ENCODE results near the gene ANKMY2. TPM values are rescaled to one million over a fixed set of nuclear protein-coding genes. Genes with fewer than 3 reads are reported as not detected.

Gene ANKMY2
- total and polyA plus RNA-seq, 10 donors = 4.6 to 19.9 (median 11.4) TPM

DNA sequence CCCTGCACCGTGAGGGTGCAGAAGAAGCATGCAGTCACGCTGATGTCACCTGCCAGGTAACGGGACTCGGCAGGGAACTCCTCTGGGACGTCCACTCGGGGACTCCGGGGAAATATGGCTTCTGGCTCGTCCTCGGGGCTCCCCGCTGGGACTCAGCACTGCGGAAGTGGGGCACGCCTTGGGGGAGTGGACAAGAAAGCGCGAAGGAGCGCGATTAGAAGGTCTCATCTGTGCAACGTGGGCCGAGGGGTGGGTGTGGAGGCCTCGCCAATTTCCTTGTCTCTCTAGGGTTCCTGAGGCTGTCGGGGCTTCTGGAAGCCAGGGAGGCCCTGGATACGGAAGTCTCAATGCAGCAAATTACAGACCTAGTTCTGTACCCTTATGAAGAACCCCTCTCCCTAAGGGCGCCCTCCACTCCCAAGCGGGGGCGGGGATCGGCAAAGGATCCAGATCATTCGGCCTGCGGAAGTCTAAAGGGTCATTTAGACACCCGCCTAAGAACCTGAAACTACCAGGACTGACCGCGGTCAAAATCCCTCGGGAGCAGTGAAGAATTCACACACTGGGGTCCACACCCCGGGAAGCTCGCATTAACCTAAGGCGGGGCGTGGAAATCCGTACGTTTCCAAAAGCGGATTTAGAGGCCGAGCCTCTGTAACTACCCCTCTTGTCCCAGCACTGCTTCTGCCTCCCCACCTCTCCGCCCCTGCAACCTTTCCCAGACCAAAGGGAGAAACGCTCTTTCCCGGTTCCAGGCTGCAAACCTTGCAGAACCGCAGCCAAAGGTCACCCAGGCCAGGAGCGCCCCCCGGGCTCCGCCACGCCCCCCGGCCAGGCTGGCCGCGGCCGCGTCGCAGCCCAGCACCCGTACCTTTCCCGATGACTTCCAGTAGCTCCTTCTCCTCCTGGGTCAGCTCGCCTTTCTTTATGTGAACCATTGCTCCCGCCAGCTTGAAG lies 640 bp downstream of the ANKMY2 start:
- Histone ChIP-seq H3K27ac (peak overlapping the region; percentile 84 to 96 (median 92)), H3K4me3 (peak overlapping the region; percentile 71 to 99 (median 94)), H3K27me3 (replicated peaks in 1 of 7) (no peaks in the 10 kb centered on the region), H3K36me3 (no peaks in the 10 kb centered on the region), H3K9me3 (no peaks in the 10 kb centered on the region), H3K4me1 (peaks cover 23 to 64% (median 51%) of the 10 kb centered on the region in 6 donors)
- peak; percentile 92 for DNase-seq
- intact Hi-C loops (cut with DNase I; ENCODE audit: low total_unique reads) = no loop called here
- 0 to 1% (median 1%) methylated on average over 49 to 57 of the region's 57 CpGs for WGBS, 5 donors
- TF ChIP-seq POLR2AphosphoS5 (IDR thresholded peaks at IDR 0.05) (peak in 2 of 3 donors; percentile 28 to 65), POLR2A (IDR thresholded peaks at IDR 0.05) (no peak)

DNA sequence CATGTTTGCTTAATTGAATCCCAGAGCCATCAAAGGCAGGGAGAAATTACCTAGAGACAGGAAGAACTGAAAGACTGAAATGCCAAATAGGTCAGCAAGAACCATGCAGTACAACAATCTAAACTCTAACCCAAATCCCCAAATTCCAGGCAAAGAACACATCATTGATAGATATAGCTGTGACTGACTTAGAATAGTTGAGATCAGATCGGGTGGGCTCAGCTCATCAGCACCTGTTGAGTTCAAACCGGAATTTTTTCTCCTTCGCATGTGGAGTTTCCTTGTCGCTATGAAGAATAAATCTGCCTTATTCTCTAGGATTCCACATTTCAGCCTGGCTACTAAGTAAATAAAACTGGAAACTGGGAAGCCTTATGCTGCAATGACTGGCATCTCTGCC lies 1.4 kb downstream of the ANKMY2 start:
- WGBS, 5 donors = 89 to 94% (median 90%) methylated on average over 4 of the region's 4 CpGs
- peak overlapping the region in 5 of 8 donors; percentile 87 to 96 (median 91) for H3K27ac ChIP-seq

DNA sequence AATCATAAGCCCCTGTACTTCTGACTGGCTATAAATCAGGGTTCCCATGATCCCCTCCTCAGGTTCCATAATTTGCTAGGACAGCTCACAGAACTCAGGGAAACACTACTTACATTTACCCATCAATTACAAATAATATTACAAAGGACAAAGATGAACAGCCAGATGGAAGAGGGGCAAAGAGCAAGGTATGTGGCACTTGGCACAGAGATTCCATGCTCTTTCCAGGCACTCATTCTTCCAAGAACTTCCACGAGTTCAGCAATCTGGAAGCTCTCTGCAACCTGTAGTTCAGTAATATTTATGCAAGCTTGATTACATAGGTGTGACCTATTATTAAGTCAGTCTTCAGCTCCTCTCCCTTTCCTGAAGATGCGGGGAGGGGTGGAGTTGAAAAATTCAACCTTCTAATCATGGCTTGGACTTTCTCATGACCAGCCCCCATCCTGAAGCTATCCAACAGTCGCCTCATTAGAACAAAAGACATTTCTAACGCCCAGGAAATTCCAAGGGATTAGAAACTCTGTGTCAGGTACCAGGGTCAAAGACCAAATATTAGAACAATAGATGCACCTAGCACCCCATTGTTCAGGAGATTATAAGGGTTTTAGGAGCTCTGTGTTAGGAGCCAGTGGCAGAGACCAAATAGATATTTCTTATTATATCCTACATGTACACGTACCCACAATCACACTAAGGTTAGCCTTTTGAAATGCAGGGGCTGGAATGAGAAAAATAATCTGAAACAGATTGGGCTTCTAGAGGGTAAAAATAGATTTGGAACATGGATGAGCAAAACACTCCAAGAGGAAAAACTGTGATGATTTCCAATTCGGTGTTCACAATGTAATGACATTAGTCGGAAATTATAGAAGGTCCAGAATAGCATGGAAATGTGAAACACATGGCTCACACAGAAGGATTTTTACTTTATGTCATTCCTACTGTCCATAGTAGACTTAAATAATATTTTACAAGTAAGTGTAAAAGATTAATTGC lies 7.0 kb downstream of the ANKMY2 start:
- no peaks in the 10 kb centered on the region for H3K27me3 ChIP-seq (replicated peaks in 1 of 7)
- TF ChIP-seq POLR2A (IDR thresholded peaks at IDR 0.05) = no peak
- no peak for TF ChIP-seq POLR2AphosphoS5 (IDR thresholded peaks at IDR 0.05)
- TF ChIP-seq, protein P1, sequence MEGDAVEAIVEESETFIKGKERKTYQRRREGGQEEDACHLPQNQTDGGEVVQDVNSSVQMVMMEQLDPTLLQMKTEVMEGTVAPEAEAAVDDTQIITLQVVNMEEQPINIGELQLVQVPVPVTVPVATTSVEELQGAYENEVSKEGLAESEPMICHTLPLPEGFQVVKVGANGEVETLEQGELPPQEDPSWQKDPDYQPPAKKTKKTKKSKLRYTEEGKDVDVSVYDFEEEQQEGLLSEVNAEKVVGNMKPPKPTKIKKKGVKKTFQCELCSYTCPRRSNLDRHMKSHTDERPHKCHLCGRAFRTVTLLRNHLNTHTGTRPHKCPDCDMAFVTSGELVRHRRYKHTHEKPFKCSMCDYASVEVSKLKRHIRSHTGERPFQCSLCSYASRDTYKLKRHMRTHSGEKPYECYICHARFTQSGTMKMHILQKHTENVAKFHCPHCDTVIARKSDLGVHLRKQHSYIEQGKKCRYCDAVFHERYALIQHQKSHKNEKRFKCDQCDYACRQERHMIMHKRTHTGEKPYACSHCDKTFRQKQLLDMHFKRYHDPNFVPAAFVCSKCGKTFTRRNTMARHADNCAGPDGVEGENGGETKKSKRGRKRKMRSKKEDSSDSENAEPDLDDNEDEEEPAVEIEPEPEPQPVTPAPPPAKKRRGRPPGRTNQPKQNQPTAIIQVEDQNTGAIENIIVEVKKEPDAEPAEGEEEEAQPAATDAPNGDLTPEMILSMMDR (IDR thresholded peaks at IDR 0.05 in 8 of 11, conservative IDR thresholded peaks at IDR 0.05 in 3 of 11) = no peak
- no peak overlapping the region for H3K4me3 ChIP-seq
- no peak overlapping the region for H3K27ac ChIP-seq
- 90 to 96% (median 92%) methylated on average over 7 of the region's 7 CpGs for WGBS, 5 donors
- H3K36me3 ChIP-seq = peaks cover 0 to 11% (median 3%) of the 10 kb centered on the region in 6 donors
- H3K9me3 ChIP-seq = no peaks in the 10 kb centered on the region
- no peak for DNase-seq
- H3K4me1 ChIP-seq = peaks cover 0 to 37% (median 18%) of the 10 kb centered on the region in 6 donors
- intact Hi-C loops (cut with DNase I; ENCODE audit: low total_unique reads) = no loop called here

More for the DNA sequence above, 1.4 kb downstream of the ANKMY2 start:
- Histone ChIP-seq H3K36me3 (no peaks in the 10 kb centered on the region), H3K27me3 (replicated peaks in 1 of 7) (no peaks in the 10 kb centered on the region), H3K4me3 (peak overlapping the region; percentile 71 to 99 (median 94)), H3K4me1 (peaks cover 23 to 64% (median 51%) of the 10 kb centered on the region in 6 donors), H3K9me3 (no peaks in the 10 kb centered on the region)
- intact Hi-C loops (cut with DNase I; ENCODE audit: low total_unique reads) = no loop called here
- TF ChIP-seq, protein P1 (IDR thresholded peaks at IDR 0.05 in 8 of 11, conservative IDR thresholded peaks at IDR 0.05 in 3 of 11) = no peak
- DNase-seq = no peak

DNA sequence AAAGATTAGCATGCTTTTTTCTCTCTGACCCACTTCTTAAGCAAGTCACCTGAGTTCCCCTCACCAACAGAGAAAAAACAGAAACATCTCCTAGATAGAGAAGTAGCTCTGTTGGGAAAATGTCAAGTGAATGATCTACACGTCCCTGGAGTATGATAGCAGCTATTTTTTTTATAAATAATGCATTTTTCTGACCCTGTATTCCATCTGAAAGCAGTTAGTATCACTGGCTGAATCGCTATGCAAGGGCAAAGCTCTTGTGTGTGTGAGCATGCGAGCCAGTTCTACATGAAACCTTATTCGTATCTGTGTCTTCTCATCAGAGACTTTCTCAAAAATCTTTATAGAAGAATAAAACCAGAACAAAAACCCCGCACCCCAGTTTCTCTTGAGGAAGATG lies 8.2 kb downstream of the ANKMY2 start:
- Histone ChIP-seq H3K9me3 (no peaks in the 10 kb centered on the region), H3K27me3 (replicated peaks in 1 of 7) (no peaks in the 10 kb centered on the region), H3K4me1 (peaks cover 0 to 28% (median 7%) of the 10 kb centered on the region in 6 donors), H3K27ac (no peak overlapping the region), H3K4me3 (no peak overlapping the region), H3K36me3 (peaks cover 0 to 11% (median 3%) of the 10 kb centered on the region in 6 donors)
- DNase-seq = no peak
- WGBS, 5 donors = 85 to 93% (median 87%) methylated on average over 5 of the region's 5 CpGs
- TF ChIP-seq, protein P1 (IDR thresholded peaks at IDR 0.05 in 8 of 11, conservative IDR thresholded peaks at IDR 0.05 in 3 of 11) = no peak
- TF ChIP-seq POLR2A (IDR thresholded peaks at IDR 0.05) = no peak
- TF ChIP-seq POLR2AphosphoS5 (IDR thresholded peaks at IDR 0.05) = no peak
- intact Hi-C loops (cut with DNase I; ENCODE audit: low total_unique reads) = no loop called here

Measured in spleen (tissue), 11 donors.